DOHH2 (cell line): ENCODE data around the gene CSE1L.

Experiments
- CTCF ChIP-seq: fragments of 200-600 bp; sonication (generic); IDR thresholded peaks from one replicate; pipeline ENCODE4 v1.5.1; 2014; ENCODE audit warnings: antibody characterized with exemption, mild to moderate bottlenecking, low read depth, low read length; ENCODE audit not compliant: poor library complexity, severe bottlenecking
- EZH2phosphoT487 ChIP-seq: fragments of 200-600 bp; sonication (generic); IDR thresholded peaks from 2 replicates; pipeline ENCODE4 v1.6.1; 2017; ENCODE audit warnings: borderline replicate concordance, mild to moderate bottlenecking, antibody characterized with exemption, low read length, moderate library complexity, mixed read lengths

- TF ChIP-seq CTCF (no peak), EZH2phosphoT487 (no peak)
Measured at GRCh38 chr20:49140834-49141233, 94.7 kb downstream of the CSE1L start.
